Keratinocyte (primary cell): ENCODE results near the gene NGB. TPM values are rescaled to one million over a fixed set of nuclear protein-coding genes. Genes with fewer than 3 reads are reported as not detected.
"Not testable (repeated sequence)": the region's sequence is repeated elsewhere in the genome, so short reads cannot be mapped to it uniquely, and the experiment has no call there.

Source experiments
- DNase-seq: peaks from one replicate; pipeline ENCODE4 v3.0.0-alpha.2; 2011; ENCODE audit warnings: low read depth, missing footprints, low spot score
- FAIRE-seq: peaks from 2 replicates; lab custom pipeline; 2011; peaks lifted over from hg19 to GRCh38; lab: Jason Lieb, UNC
- H2AFZ ChIP-seq: 2 replicates; pipeline ENCODE4 v1.6.0; 2012; ENCODE audit warnings: low read length, control low read depth, inconsistent platforms; ENCODE audit not compliant: control insufficient read depth
- H3K27ac ChIP-seq: 2 replicates; pipeline ENCODE4 v1.5.1; 2011; ENCODE audit warnings: low read length; ENCODE audit not compliant: control insufficient read depth, insufficient read depth
- H3K27me3 ChIP-seq: 3 replicates; pipeline ENCODE4 v1.6.0; 2011; ENCODE audit warnings: low read length; ENCODE audit not compliant: control insufficient read depth, insufficient read depth; ENCODE audit errors: extremely low read depth
- H3K36me3 ChIP-seq, 2 experiments: 2 replicates in 1 of 2; 3 replicates in 1 of 2; pipeline ENCODE4 v1.5.1; 2011; ENCODE audit warnings: low read length in 2 of 2, mild to moderate bottlenecking in 1 of 2; ENCODE audit not compliant: control insufficient read depth in 2 of 2, insufficient read depth in 2 of 2; ENCODE audit errors: extremely low read depth in 1 of 2
- H3K4me1 ChIP-seq: 3 replicates; pipeline ENCODE4 v1.5.1; 2011; ENCODE audit warnings: low read length; ENCODE audit not compliant: control insufficient read depth, insufficient read depth; ENCODE audit errors: extremely low read depth
- H3K4me2 ChIP-seq: 3 replicates; pipeline ENCODE4 v1.6.0; 2011; ENCODE audit warnings: low read depth, low read length; ENCODE audit not compliant: control insufficient read depth, insufficient read depth; ENCODE audit errors: extremely low read depth
- H3K4me3 ChIP-seq, 3 experiments: fragments of 200-600 bp in 1 of 3; sonication (generic) in 1 of 3; 2 replicates in 2 of 3; 3 replicates in 1 of 3; pipeline ENCODE4 v1.5.1; 2011 to 2016; ENCODE audit warnings: low read length in 3 of 3, mild to moderate bottlenecking in 3 of 3, control low read depth in 2 of 3, inconsistent platforms in 1 of 3, low read depth in 1 of 3, mixed read lengths in 1 of 3, mixed run types in 1 of 3, moderate library complexity in 1 of 3; ENCODE audit not compliant: control insufficient read depth in 2 of 3, insufficient read depth in 2 of 3; ENCODE audit errors: extremely low read depth in 1 of 3
- H3K79me2 ChIP-seq: 2 replicates; pipeline ENCODE4 v1.6.0; 2012; ENCODE audit warnings: low read length; ENCODE audit not compliant: control insufficient read depth, insufficient read depth
- H3K9ac ChIP-seq: 3 replicates; pipeline ENCODE4 v1.6.0; 2011; ENCODE audit warnings: low read length; ENCODE audit not compliant: control insufficient read depth, insufficient read depth; ENCODE audit errors: extremely low read depth
- H3K9me1 ChIP-seq: 3 replicates; pipeline ENCODE4 v1.6.0; 2011; ENCODE audit warnings: low read length; ENCODE audit not compliant: control insufficient read depth, insufficient read depth; ENCODE audit errors: extremely low read depth
- H3K9me3 ChIP-seq: 2 replicates; pipeline ENCODE4 v1.5.1; 2012; ENCODE audit warnings: low read depth, low read length; ENCODE audit not compliant: control insufficient read depth
- H4K20me1 ChIP-seq: 3 replicates; pipeline ENCODE4 v1.6.0; 2011; ENCODE audit warnings: low read length; ENCODE audit not compliant: control insufficient read depth, insufficient read depth; ENCODE audit errors: extremely low read depth
- EZH2 ChIP-seq: IDR thresholded peaks from one replicate; pipeline ENCODE4 v1.6.1; 2012; ENCODE audit warnings: inconsistent platforms, mild to moderate bottlenecking, low read length, moderate library complexity
- dilution Hi-C: fragments of 300-500 bp; cut with MboI; formaldehyde crosslinking; loops from one replicate; pipeline ENCODE4 v1.7.0; 2020; ENCODE audit warnings: low sequenced_read_pairs; ENCODE audit not compliant: extremely low pct_ligation_motif_present
- polyA plus RNA-seq, 5 experiments: library from polyadenylated mRNA; depleted of rRNA in 3 of 5; stranded (reverse) in 3 of 5; stranded (forward) in 1 of 5; unstranded in 1 of 5; fragments of >200 nt; gene quantifications; 1 replicate in 1 of 5; 2 replicates in 3 of 5; 3 replicates in 1 of 5; pipeline versions ENCODE4 v1.2.1 to v1.2.3, GENCODE V29; 2011 to 2012; ENCODE audit warnings: missing spikeins in 2 of 5, low read depth in 1 of 5, low replicate concordance in 1 of 5
- TF ChIP-seq, protein P1 (sequence below), 3 experiments: IDR thresholded peaks in 1 of 3; conservative IDR thresholded peaks in 1 of 3; optimal IDR thresholded peaks in 1 of 3; 2 replicates in 2 of 3; 3 replicates in 1 of 3; pipeline versions ENCODE3 to v1.5.1; 2011; ENCODE audit warnings: low read length in 3 of 3, mild to moderate bottlenecking in 3 of 3, moderate library complexity in 2 of 3, control low read depth in 1 of 3, inconsistent platforms in 1 of 3; ENCODE audit not compliant: insufficient read depth in 2 of 3; ENCODE audit errors: extremely low read depth in 1 of 3

NGB gene
- polyA plus RNA-seq, 1 donor (not counting 4 experiments of a cell fraction or from before 2014, with no cell fraction given) = not detected

DNA sequence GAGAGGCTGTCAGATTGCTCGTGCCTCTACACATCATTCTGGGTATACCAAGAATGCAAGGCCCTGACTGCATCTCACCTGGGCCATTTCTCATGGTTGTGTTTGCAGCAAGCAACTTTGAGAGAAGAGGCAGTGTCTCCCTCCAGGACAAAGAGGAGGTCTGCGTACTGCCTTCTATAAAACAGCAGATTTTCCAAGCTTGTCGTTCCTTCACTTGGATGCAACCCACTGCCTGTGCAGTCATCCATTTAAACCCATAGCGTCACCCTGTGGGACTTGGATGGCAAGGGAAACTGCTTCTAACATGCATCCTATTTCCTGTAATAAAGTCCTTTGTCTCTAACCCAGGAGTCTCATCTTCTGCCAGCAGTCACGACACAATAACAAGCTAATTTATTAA, 48.4 kb upstream of the NGB start:
- DNase-seq (no peak), FAIRE-seq (no peak)
- H4K20me1 ChIP-seq = no peaks in the 10 kb centered on the region
- H3K9ac ChIP-seq = peak overlapping the region; percentile 92
- peak overlapping the region; percentile 89 for H3K4me2 ChIP-seq
- H3K79me2 ChIP-seq = peaks cover 40% of the 10 kb centered on the region
- H2AFZ ChIP-seq = no peak overlapping the region
- no peak overlapping the region for H3K27ac ChIP-seq
- peaks cover 28% of the 10 kb centered on the region for H3K4me1 ChIP-seq
- peaks cover 0 to 4% of the 10 kb centered on the region in 2 experiments for H3K36me3 ChIP-seq
- H3K9me3 ChIP-seq = no peaks in the 10 kb centered on the region
- peak overlapping the region in 2 of 3 experiments; percentile 76 to 86 for H3K4me3 ChIP-seq
- no peak for TF ChIP-seq EZH2
- TF ChIP-seq, protein P1, sequence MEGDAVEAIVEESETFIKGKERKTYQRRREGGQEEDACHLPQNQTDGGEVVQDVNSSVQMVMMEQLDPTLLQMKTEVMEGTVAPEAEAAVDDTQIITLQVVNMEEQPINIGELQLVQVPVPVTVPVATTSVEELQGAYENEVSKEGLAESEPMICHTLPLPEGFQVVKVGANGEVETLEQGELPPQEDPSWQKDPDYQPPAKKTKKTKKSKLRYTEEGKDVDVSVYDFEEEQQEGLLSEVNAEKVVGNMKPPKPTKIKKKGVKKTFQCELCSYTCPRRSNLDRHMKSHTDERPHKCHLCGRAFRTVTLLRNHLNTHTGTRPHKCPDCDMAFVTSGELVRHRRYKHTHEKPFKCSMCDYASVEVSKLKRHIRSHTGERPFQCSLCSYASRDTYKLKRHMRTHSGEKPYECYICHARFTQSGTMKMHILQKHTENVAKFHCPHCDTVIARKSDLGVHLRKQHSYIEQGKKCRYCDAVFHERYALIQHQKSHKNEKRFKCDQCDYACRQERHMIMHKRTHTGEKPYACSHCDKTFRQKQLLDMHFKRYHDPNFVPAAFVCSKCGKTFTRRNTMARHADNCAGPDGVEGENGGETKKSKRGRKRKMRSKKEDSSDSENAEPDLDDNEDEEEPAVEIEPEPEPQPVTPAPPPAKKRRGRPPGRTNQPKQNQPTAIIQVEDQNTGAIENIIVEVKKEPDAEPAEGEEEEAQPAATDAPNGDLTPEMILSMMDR (optimal IDR thresholded peaks at IDR 0.05 in 1 of 3, IDR thresholded peaks at IDR 0.05 in 1 of 3, conservative IDR thresholded peaks at IDR 0.05 in 1 of 3; ENCODE audit: extremely low read depth in 1 of 3, insufficient read depth in 2 of 3, low read length in 3 of 3) = no peak
- H3K9me1 ChIP-seq = no peaks in the 10 kb centered on the region
- dilution Hi-C loops = no loop called here
- no peaks in the 10 kb centered on the region for H3K27me3 ChIP-seq

DNA sequence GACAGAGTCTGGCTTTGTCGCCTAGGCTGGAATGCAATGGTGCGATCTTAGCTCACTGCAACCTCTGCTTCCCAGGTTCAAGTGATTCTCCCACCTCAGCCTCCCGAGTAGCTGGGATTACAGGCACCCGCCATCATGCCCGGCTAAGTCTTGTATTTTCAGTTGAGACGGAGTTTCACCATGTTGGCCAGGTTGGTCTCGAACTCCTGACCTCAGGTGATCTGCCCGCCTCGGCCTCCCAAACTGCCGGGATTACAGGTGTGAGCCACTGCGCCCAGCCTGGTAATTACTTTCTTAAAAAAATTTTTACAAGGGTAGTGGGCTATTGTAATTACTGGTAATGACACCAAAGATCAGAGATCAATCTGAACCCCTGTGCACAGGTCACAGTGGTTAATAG, 47.8 kb upstream of the NGB start:
- FAIRE-seq, H4K20me1 ChIP-seq, H3K9me1 ChIP-seq, H3K36me3 ChIP-seq, dilution Hi-C loops, H3K9me3 ChIP-seq, H3K9ac ChIP-seq, H2AFZ ChIP-seq, H3K27me3 ChIP-seq, H3K27ac ChIP-seq, H3K4me2 ChIP-seq, H3K4me3 ChIP-seq, DNase-seq: not testable (repeated sequence)
- H3K79me2 ChIP-seq = peaks cover 40% of the 10 kb centered on the region
- H3K4me1 ChIP-seq = peaks cover 34% of the 10 kb centered on the region

DNA sequence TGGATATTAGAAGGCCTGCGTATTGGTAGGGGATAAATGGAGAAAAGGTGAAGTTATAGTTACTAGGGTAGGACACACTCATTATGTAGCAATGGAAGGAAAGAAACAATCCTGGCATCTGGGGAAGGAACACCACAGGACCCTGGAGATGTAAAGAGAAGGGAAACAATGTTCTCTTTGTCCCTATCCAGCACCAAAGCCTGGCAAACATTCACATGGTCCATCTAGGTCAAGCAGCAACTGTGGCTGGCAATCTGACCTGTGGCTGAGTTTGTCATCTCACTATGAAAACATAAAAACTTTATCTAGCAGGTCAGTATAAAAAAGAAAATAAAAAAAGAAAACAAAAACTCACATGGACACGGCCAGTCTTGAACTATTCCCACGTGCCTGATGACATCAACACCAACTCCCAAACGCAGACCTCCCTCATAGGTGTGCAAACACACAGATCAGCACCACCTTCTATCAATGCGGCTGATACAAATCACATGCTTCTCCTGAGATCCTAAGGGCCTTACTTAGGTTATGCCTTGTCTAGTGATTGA, 47.1 kb upstream of the NGB start:
- H3K4me2 ChIP-seq = no peak overlapping the region
- DNase-seq (no peak), FAIRE-seq (no peak)

More for the DNA sequence above, 47.1 kb upstream of the NGB start:
- Histone ChIP-seq H2AFZ (no peak overlapping the region), H3K9me3 (no peaks in the 10 kb centered on the region), H3K9me1 (peaks cover 2% of the 10 kb centered on the region), H4K20me1 (no peaks in the 10 kb centered on the region), H3K36me3 (peaks cover 0 to 4% of the 10 kb centered on the region in 2 experiments), H3K27ac (no peak overlapping the region), H3K4me3 (no peak overlapping the region), H3K79me2 (peaks cover 42% of the 10 kb centered on the region), H3K9ac (no peak overlapping the region), H3K4me1 (peaks cover 37% of the 10 kb centered on the region), H3K27me3 (no peaks in the 10 kb centered on the region)
- TF ChIP-seq, protein P1 (optimal IDR thresholded peaks at IDR 0.05 in 1 of 3, IDR thresholded peaks at IDR 0.05 in 1 of 3, conservative IDR thresholded peaks at IDR 0.05 in 1 of 3; ENCODE audit: extremely low read depth in 1 of 3, insufficient read depth in 2 of 3, low read length in 3 of 3) = no peak
- no peak for TF ChIP-seq EZH2
- dilution Hi-C loops = no loop called here
